ENCODE data around the gene PTGER2. TPM values are rescaled to one million over a fixed set of nuclear protein-coding genes. Genes with fewer than 3 reads are reported as not detected.

The PTGER2 gene
- polyA plus RNA-seq, 1 donor (not counting 4 experiments of a cell fraction or from before 2014, with no cell fraction given), result 0.28 TPM

GRCh38 chr14:52319919-52320318 lies 5.8 kb downstream of the PTGER2 start:
- dilution Hi-C loops (cut with MboI; ENCODE audit: extremely low pct_ligation_motif_present, low sequenced_read_pairs), result no loop called here
- Histone ChIP-seq H3K27ac (ENCODE audit: control insufficient read depth, insufficient read depth, low read length) (no peak overlapping the region), H3K9me3 (ENCODE audit: control insufficient read depth, low read depth, low read length) (no peaks in the 10 kb centered on the region), H3K4me1 (ENCODE audit: control insufficient read depth, extremely low read depth, insufficient read depth, low read length) (peaks cover under 1% of the 10 kb centered on the region), H3K27me3 (ENCODE audit: control insufficient read depth, extremely low read depth, insufficient read depth, low read length) (peaks cover 15% of the 10 kb centered on the region), H3K4me2 (ENCODE audit: control insufficient read depth, extremely low read depth, insufficient read depth, low read depth, low read length) (no peak overlapping the region), H3K9me1 (ENCODE audit: control insufficient read depth, extremely low read depth, insufficient read depth, low read length) (no peaks in the 10 kb centered on the region), H4K20me1 (ENCODE audit: control insufficient read depth, extremely low read depth, insufficient read depth, low read length) (no peaks in the 10 kb centered on the region), H3K36me3 (ENCODE audit: control insufficient read depth in 2 of 2, extremely low read depth in 1 of 2, insufficient read depth in 2 of 2, low read length in 2 of 2) (no peaks in the 10 kb centered on the region), H2AFZ (ENCODE audit: control insufficient read depth, low read length) (no peak overlapping the region), H3K9ac (ENCODE audit: control insufficient read depth, extremely low read depth, insufficient read depth, low read length) (no peak overlapping the region), H3K79me2 (ENCODE audit: control insufficient read depth, insufficient read depth, low read length) (no peaks in the 10 kb centered on the region), H3K4me3 (ENCODE audit: control insufficient read depth in 2 of 3, extremely low read depth in 1 of 3, insufficient read depth in 2 of 3, low read depth in 1 of 3, low read length in 3 of 3) (no peak overlapping the region)
- no peak for DNase-seq (ENCODE audit: low read depth, low spot score)
- FAIRE-seq, result no peak
- no peak for TF ChIP-seq CTCF (optimal IDR thresholded peaks at IDR 0.05 in 1 of 3, IDR thresholded peaks at IDR 0.05 in 1 of 3, conservative IDR thresholded peaks at IDR 0.05 in 1 of 3; ENCODE audit: extremely low read depth in 1 of 3, insufficient read depth in 2 of 3, low read length in 3 of 3)
- no peak for TF ChIP-seq EZH2 (IDR thresholded peaks at IDR 0.05; ENCODE audit: low read length)

GRCh38 chr14:52325126-52325525 lies 11.0 kb downstream of the PTGER2 start:
- H3K9ac ChIP-seq (ENCODE audit: control insufficient read depth, extremely low read depth, insufficient read depth, low read length), result no peak overlapping the region
- no peak for TF ChIP-seq CTCF (optimal IDR thresholded peaks at IDR 0.05 in 1 of 3, IDR thresholded peaks at IDR 0.05 in 1 of 3, conservative IDR thresholded peaks at IDR 0.05 in 1 of 3; ENCODE audit: extremely low read depth in 1 of 3, insufficient read depth in 2 of 3, low read length in 3 of 3)
- DNase-seq (ENCODE audit: low read depth, low spot score) (no peak), FAIRE-seq (no peak)
- no peak overlapping the region for H3K4me3 ChIP-seq (ENCODE audit: control insufficient read depth in 2 of 3, extremely low read depth in 1 of 3, insufficient read depth in 2 of 3, low read depth in 1 of 3, low read length in 3 of 3)
- no peaks in the 10 kb centered on the region for H3K36me3 ChIP-seq (ENCODE audit: control insufficient read depth in 2 of 2, extremely low read depth in 1 of 2, insufficient read depth in 2 of 2, low read length in 2 of 2)
- H4K20me1 ChIP-seq (ENCODE audit: control insufficient read depth, extremely low read depth, insufficient read depth, low read length), result no peaks in the 10 kb centered on the region
- H3K4me1 ChIP-seq (ENCODE audit: control insufficient read depth, extremely low read depth, insufficient read depth, low read length), result peaks cover 3% of the 10 kb centered on the region
- no peak overlapping the region for H3K4me2 ChIP-seq (ENCODE audit: control insufficient read depth, extremely low read depth, insufficient read depth, low read depth, low read length)
- H3K79me2 ChIP-seq (ENCODE audit: control insufficient read depth, insufficient read depth, low read length), result no peaks in the 10 kb centered on the region
- H3K27ac ChIP-seq (ENCODE audit: control insufficient read depth, insufficient read depth, low read length), result no peak overlapping the region
- H3K9me3 ChIP-seq (ENCODE audit: control insufficient read depth, low read depth, low read length), result no peaks in the 10 kb centered on the region
- no peaks in the 10 kb centered on the region for H3K27me3 ChIP-seq (ENCODE audit: control insufficient read depth, extremely low read depth, insufficient read depth, low read length)
- no peak overlapping the region for H2AFZ ChIP-seq (ENCODE audit: control insufficient read depth, low read length)
- no peaks in the 10 kb centered on the region for H3K9me1 ChIP-seq (ENCODE audit: control insufficient read depth, extremely low read depth, insufficient read depth, low read length)
- dilution Hi-C loops (cut with MboI; ENCODE audit: extremely low pct_ligation_motif_present, low sequenced_read_pairs), result no loop called here

Measured in keratinocyte (primary cell).